Left kidney (tissue), 2 donors: ENCODE results near the gene OR14A16. TPM values are rescaled to one million over a fixed set of nuclear protein-coding genes. Genes with fewer than 3 reads are reported as not detected.

Experiments used
- DNase-seq: peaks from one replicate; pipeline ENCODE4 v3.0.0-alpha.2; 2013
- polyA plus RNA-seq: library from polyadenylated mRNA; unstranded; fragments of 120-200 nt; gene quantifications from one replicate; pipeline ENCODE4 v1.2.1, GENCODE V29; 2013; ENCODE audit not compliant: insufficient read length

Gene OR14A16
- polyA plus RNA-seq, 1 donor: not detected

DNA sequence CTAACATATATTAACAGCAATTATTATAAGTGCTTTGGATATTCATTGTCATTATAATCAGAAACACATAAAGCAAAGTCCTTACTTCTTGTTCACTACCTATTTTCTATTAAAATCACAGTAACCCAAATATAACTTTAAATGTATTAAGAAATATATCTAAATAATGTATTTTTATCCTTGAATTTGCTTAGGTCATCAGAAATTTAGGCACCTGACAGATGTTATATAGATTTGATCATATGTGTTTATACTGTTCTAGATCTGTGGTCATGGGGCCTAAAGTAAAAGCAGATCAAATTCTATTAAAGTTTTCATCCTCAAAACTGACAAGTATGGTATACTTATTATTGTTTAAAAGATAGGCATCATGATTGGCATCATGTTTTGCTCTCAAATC is 54.3 kb downstream of the OR14A16 start:
- DNase-seq: no peak

Other genes starting within 250 kb of the OR14A16 start
- not detected for gene OR2G2, start 235.8 kb downstream of the OR14A16 start, polyA plus RNA-seq
- not detected for gene OR2G3, start 218.5 kb downstream of the OR14A16 start, polyA plus RNA-seq
- not detected for gene OR13G1, start 144.4 kb downstream of the OR14A16 start, polyA plus RNA-seq
- gene OR6F1, start 107.5 kb downstream of the OR14A16 start, polyA plus RNA-seq: not detected
- not detected for gene OR14K1, start 85.5 kb downstream of the OR14A16 start, polyA plus RNA-seq
- not detected for gene OR14A2, start 76.0 kb downstream of the OR14A16 start, polyA plus RNA-seq
- 0.08 TPM for gene OR1C1, start 63.6 kb downstream of the OR14A16 start, polyA plus RNA-seq
- not detected for gene OR11L1, start 17.8 kb upstream of the OR14A16 start, polyA plus RNA-seq
- 1.0 TPM for gene TRIM58, start 33.1 kb upstream of the OR14A16 start, polyA plus RNA-seq
- gene OR2W3, start 71.5 kb upstream of the OR14A16 start, polyA plus RNA-seq: 0.25 TPM
- not detected for gene OR2T8, start 96.1 kb upstream of the OR14A16 start, polyA plus RNA-seq
- gene OR2AJ1, start 100.8 kb upstream of the OR14A16 start, polyA plus RNA-seq: not detected
- gene OR2L8, start 124.7 kb upstream of the OR14A16 start, polyA plus RNA-seq: not detected
- not detected for gene OR2AK2, start 141.1 kb upstream of the OR14A16 start, polyA plus RNA-seq
- gene OR2L5, start 189.5 kb upstream of the OR14A16 start, polyA plus RNA-seq: not detected
- 0.13 TPM for gene OR2L2, start 206.0 kb upstream of the OR14A16 start, polyA plus RNA-seq
- gene OR2L3, start 222.7 kb upstream of the OR14A16 start, polyA plus RNA-seq: not detected